IPS DF 4.7 (cell line): ENCODE results near the gene ZNF804B.

Experiments
- DNase-seq: peaks from one replicate; pipeline ENCODE4 v3.0.0-alpha.2; 2013; ENCODE audit warnings: low spot score; ENCODE audit errors: extremely low read depth

ZNF804B gene

GRCh38 chr7:88965371-88965770 is 205.9 kb downstream of the ZNF804B start:
- no peak for DNase-seq

- no peak for DNase-seq
Measured at GRCh38 chr7:88967432-88967831, 207.9 kb downstream of the ZNF804B start.

GRCh38 chr7:88969167-88969566 is 209.7 kb downstream of the ZNF804B start:
- DNase-seq = no peak

- no peak for DNase-seq
Measured at GRCh38 chr7:88985295-88985694, 225.8 kb downstream of the ZNF804B start.

- DNase-seq = no peak
Measured at GRCh38 chr7:89001306-89001705, 241.8 kb downstream of the ZNF804B start.

- no peak for DNase-seq
Measured at GRCh38 chr7:89002981-89003956, 243.8 kb downstream of the ZNF804B start.

GRCh38 chr7:89012016-89012415 is 252.5 kb downstream of the ZNF804B start:
- DNase-seq = no peak

- no peak for DNase-seq
Measured at GRCh38 chr7:89017695-89018094, 258.2 kb downstream of the ZNF804B start.

- no peak for DNase-seq
Measured at GRCh38 chr7:89021741-89022140, 262.2 kb downstream of the ZNF804B start.

GRCh38 chr7:89023206-89023605 is 263.7 kb downstream of the ZNF804B start:
- DNase-seq = no peak

- DNase-seq = no peak
Measured at GRCh38 chr7:89023877-89024276, 264.4 kb downstream of the ZNF804B start.

GRCh38 chr7:89027781-89028180 is 268.3 kb downstream of the ZNF804B start:
- DNase-seq = no peak

- DNase-seq = no peak
Measured at GRCh38 chr7:89028319-89028718, 268.8 kb downstream of the ZNF804B start.

GRCh38 chr7:89029864-89030263 is 270.4 kb downstream of the ZNF804B start:
- DNase-seq = no peak

- DNase-seq = no peak
Measured at GRCh38 chr7:89041240-89041639, 281.7 kb downstream of the ZNF804B start.

GRCh38 chr7:89042940-89043339 is 283.4 kb downstream of the ZNF804B start:
- DNase-seq = no peak

GRCh38 chr7:89049043-89049442 is 289.5 kb downstream of the ZNF804B start:
- no peak for DNase-seq

- no peak for DNase-seq
Measured at GRCh38 chr7:89053130-89053529, 293.6 kb downstream of the ZNF804B start.

GRCh38 chr7:89054361-89054760 is 294.9 kb downstream of the ZNF804B start:
- no peak for DNase-seq

GRCh38 chr7:89060234-89060633 is 300.7 kb downstream of the ZNF804B start:
- no peak for DNase-seq

GRCh38 chr7:89064831-89065230 is 305.3 kb downstream of the ZNF804B start:
- DNase-seq = no peak

GRCh38 chr7:89067048-89067447 is 307.5 kb downstream of the ZNF804B start:
- no peak for DNase-seq

GRCh38 chr7:89072081-89072480 is 312.6 kb downstream of the ZNF804B start:
- DNase-seq = no peak
